ENCODE data around the gene SUN5.

Gene SUN5

DNA sequence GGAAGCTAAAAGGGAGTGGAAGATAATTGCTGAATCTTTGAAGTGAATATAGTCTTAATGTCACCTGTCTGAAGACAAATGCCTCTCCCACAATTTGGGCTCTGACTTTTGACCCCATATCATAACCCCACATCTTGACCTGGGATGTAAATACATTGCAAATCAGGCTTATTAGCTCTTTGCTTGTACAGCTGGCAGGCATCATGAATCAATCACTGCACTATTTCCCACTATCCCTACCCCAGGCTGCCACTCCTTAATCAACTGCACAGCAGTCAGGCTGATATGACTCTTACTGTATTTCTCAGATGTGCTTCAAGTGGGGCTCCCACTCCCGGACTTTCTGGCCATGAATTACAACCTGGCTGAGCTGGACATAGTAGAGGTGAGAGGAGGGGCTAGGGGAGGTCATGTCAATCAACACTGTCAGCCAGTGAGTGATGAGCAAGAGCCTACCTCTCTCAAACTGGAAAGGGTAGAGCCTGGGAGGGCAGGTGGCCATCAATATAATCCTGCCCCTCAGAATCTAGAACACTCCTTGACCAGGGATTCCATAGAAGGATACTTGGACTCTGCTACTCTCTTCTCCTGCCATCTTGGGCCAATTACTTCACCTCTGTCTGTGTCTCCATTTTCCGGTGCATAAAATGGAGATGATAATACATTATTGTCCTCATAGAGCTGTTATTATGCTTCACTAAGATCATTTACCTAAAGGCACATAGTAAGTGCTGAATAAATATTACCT, 38.9 kb upstream of the SUN5 start:
- Histone ChIP-seq H3K4me3 (no peak overlapping the region), H3K27ac (no peak overlapping the region)
- DNase-seq (ENCODE audit: low spot score): no peak
- TF ChIP-seq, protein P1, sequence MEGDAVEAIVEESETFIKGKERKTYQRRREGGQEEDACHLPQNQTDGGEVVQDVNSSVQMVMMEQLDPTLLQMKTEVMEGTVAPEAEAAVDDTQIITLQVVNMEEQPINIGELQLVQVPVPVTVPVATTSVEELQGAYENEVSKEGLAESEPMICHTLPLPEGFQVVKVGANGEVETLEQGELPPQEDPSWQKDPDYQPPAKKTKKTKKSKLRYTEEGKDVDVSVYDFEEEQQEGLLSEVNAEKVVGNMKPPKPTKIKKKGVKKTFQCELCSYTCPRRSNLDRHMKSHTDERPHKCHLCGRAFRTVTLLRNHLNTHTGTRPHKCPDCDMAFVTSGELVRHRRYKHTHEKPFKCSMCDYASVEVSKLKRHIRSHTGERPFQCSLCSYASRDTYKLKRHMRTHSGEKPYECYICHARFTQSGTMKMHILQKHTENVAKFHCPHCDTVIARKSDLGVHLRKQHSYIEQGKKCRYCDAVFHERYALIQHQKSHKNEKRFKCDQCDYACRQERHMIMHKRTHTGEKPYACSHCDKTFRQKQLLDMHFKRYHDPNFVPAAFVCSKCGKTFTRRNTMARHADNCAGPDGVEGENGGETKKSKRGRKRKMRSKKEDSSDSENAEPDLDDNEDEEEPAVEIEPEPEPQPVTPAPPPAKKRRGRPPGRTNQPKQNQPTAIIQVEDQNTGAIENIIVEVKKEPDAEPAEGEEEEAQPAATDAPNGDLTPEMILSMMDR (IDR thresholded peaks at IDR 0.05): no peak

DNA sequence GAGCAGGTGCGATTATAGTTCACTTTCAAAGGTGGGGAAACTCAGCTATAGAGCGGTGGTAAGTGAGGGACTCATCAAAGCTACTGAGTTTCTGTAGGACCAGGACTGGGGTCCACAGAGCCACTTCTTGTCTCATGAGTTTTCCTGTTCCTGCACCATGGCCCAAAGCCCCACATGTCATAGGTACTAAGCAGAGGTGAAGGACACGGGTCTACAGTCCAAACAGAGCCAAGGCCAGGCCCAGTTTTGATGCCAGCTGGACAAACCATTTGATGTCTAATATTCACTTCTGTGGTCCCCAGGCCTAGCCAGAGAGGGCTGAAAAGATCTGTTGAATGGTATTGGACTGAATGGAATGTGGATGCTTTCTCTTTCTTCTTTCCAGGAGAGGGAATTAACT, 38.2 kb upstream of the SUN5 start:
- no peak overlapping the region for H3K4me3 ChIP-seq
- DNase-seq (ENCODE audit: low spot score): no peak
- TF ChIP-seq, protein P1 (IDR thresholded peaks at IDR 0.05): no peak
- H3K27ac ChIP-seq: no peak overlapping the region

DNA sequence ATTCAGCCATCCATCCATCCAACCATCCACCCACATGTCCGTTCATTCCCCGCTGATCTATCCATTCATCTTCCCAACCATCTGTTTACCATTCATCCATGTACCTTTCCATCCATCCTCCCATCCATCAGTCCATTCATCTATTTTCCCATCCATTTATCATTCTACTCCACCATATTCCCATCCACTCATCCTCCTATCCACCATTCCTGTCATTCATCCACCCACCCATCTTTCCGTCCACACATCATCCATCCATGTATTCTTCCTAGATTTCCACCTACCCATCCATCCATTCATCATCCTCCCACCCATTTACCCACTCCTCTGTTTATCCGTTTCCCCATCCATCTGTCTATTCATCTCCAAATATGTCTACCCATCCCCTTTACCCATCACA, 34.0 kb upstream of the SUN5 start:
- TF ChIP-seq, protein P1 (IDR thresholded peaks at IDR 0.05): no peak
- no peak for DNase-seq (ENCODE audit: low spot score)

DNA sequence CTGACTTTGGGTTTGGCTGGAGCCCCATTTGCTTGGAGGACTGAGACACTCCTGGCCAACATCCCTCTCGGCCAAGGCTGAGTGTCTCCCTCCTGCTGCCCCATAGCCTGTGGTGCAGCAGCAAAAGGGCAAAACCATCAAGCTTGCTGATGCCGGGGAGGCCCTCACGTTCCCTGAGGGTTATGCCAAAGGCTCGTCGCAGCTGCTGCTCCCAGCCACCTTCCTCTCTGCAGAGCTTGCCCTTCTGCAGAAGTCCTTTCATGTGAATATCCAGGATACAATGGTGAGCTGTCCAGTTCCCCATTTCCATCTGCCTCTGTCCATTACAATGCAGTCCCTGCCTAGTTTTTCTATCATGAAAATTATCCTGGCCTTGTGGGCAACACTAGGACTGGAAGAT, 33.2 kb upstream of the SUN5 start:
- TF ChIP-seq, protein P1 (IDR thresholded peaks at IDR 0.05): no peak
- H3K27ac ChIP-seq: no peak overlapping the region
- DNase-seq (ENCODE audit: low spot score): no peak
- no peak overlapping the region for H3K4me3 ChIP-seq

More for the DNA sequence above, 34.0 kb upstream of the SUN5 start:
- Histone ChIP-seq H3K27ac (no peak overlapping the region), H3K4me3 (no peak overlapping the region)

DNA sequence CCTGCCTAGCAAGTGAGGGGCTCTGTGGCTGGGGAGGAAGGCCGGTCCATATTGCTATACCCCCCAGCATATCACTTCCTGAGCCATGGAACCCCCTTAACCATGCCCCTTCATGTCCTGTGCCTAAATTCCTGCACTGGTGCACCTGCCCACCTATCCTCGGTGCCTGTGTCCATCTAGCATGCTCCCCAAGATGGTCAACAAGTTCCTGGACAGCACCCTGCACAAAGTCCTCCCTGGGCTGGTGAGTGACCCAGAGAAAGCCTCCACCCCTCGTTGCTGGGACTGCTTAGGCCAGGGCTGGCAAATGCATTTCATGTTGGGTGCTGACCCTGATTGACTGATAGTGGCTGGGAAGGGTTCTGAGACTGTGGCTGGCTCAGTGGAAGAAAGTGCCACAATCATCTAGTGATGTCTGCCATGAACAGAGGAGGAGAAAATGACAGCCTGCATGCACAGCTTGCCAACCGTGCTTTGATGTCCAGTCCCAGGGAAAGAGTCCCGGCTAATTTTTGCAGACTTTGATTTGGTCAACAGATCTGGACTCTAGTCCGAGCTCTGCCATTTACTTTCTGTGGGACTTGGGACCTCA, 30.8 kb upstream of the SUN5 start:
- DNase-seq (ENCODE audit: low spot score): no peak
- TF ChIP-seq, protein P1 (IDR thresholded peaks at IDR 0.05): no peak
- no peak overlapping the region for H3K27ac ChIP-seq
- no peak overlapping the region for H3K4me3 ChIP-seq

DNA sequence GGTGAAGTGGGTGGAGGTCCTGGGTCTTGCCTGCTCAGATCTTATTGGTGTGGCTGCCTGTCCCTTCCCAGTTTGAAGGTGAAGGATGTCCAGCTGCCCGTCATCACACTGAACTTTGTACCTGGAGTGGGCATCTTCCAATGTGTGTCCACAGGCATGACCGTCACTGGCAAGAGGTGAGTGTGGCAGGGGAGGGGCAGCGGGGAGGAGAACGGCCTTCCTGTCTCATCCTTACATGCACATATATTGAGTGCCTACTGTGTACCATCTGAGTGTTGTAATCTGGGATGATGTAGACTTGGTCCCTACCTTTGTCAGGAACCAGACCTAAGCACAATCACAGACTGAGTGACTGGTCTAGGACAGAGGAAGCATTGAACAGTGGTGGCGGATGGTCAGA, 29.9 kb upstream of the SUN5 start:
- no peak overlapping the region for H3K4me3 ChIP-seq
- no peak for DNase-seq (ENCODE audit: low spot score)

More for the DNA sequence above, 29.9 kb upstream of the SUN5 start:
- TF ChIP-seq, protein P1 (IDR thresholded peaks at IDR 0.05): no peak
- no peak overlapping the region for H3K27ac ChIP-seq

Measured in coronary artery (tissue), 2 donors.